ENCODE data around the gene SULT1C3.

GRCh38 chr2:108229875-108230274 is 9.9 kb upstream of the SULT1C3 start:
- TF ChIP-seq EHMT2 (IDR thresholded peaks at IDR 0.05; ENCODE audit: borderline replicate concordance, low read depth, low read length): no peak
- no peak for TF ChIP-seq EZH2 (conservative IDR thresholded peaks at IDR 0.05; ENCODE audit: low read depth, low read length)

Data from HepG2 (cell line).